GM12878 (cell line): ENCODE results near the gene CLDN12.

ENCODE experiments used
- ATF3 ChIP-seq: IDR thresholded peaks from 2 replicates; pipeline ENCODE4 v1.6.1; 2011; ENCODE audit warnings: low read depth, mild to moderate bottlenecking, low read length, moderate library complexity, borderline replicate concordance; ENCODE audit errors: extremely low read depth
- BMI1 ChIP-seq: fragments of 450-650 bp; IDR thresholded peaks from 2 replicates; pipeline ENCODE4 v1.6.1; 2016; ENCODE audit warnings: mild to moderate bottlenecking, moderate library complexity, borderline replicate concordance
- CTCF ChIP-seq, 3 experiments: IDR thresholded peaks in 2 of 3; conservative IDR thresholded peaks in 1 of 3; 2 replicates each; pipeline ENCODE4 v1.5.1; 2011; ENCODE audit warnings: low read depth in 3 of 3, low read length in 3 of 3, mild to moderate bottlenecking in 3 of 3, control low read depth in 2 of 3, moderate library complexity in 2 of 3, inconsistent platforms in 1 of 3, mixed read lengths in 1 of 3; ENCODE audit not compliant: control insufficient read depth in 2 of 3, insufficient read depth in 1 of 3; ENCODE audit errors: extremely low read depth in 1 of 3
- EP300 ChIP-seq, 2 experiments: fragments of 150-350 bp in 1 of 2; IDR thresholded peaks; 2 replicates each; pipeline ENCODE4 v1.6.1; 2011 to 2012; ENCODE audit warnings: low read depth in 2 of 2, low read length in 2 of 2, borderline replicate concordance in 1 of 2, improper control_type of control experiment in 1 of 2, inconsistent platforms in 1 of 2; ENCODE audit not compliant: control insufficient read depth in 1 of 2
- EZH2 ChIP-seq: IDR thresholded peaks from 2 replicates; pipeline ENCODE4 v1.6.1; 2012; ENCODE audit warnings: low read depth, mild to moderate bottlenecking, control low read depth, inconsistent platforms, low read length, borderline replicate concordance; ENCODE audit not compliant: control insufficient read depth
- JUNB ChIP-seq: IDR thresholded peaks from 2 replicates; pipeline ENCODE4 v1.6.1; 2016; ENCODE audit warnings: antibody characterized with exemption, mild to moderate bottlenecking
- SMC3 ChIP-seq: IDR thresholded peaks from 2 replicates; pipeline ENCODE4 v1.6.1; 2011; ENCODE audit warnings: low read length, improper control_type of control experiment, borderline replicate concordance
- TAF1 ChIP-seq: IDR thresholded peaks from 2 replicates; pipeline ENCODE4 v1.6.1; 2011; ENCODE audit warnings: mild to moderate bottlenecking, low read depth, low read length, borderline replicate concordance
- TCF12 ChIP-seq: IDR thresholded peaks from 2 replicates; pipeline ENCODE4 v1.6.1; 2011; ENCODE audit warnings: low read depth, mild to moderate bottlenecking, low read length
- YY1 ChIP-seq: IDR thresholded peaks from 2 replicates; pipeline ENCODE4 v1.6.1; 2011; ENCODE audit warnings: low read depth, mild to moderate bottlenecking, low read length

- peak; percentile 93 to 98; a peak in 3 of 4 replicates for TF ChIP-seq EP300 (IDR thresholded peaks at IDR 0.05; ENCODE audit: borderline replicate concordance in 1 of 2, control insufficient read depth in 1 of 2, low read depth in 2 of 2, low read length in 2 of 2)
- no peak; the same call in 1 of the 2 replicates for TF ChIP-seq YY1
- TF ChIP-seq EZH2: no peak
- TF ChIP-seq JUNB: peak; percentile 63
- peak; percentile 48; the same call in 1 of the 2 replicates for TF ChIP-seq TAF1
- no peak for TF ChIP-seq ATF3
- TF ChIP-seq CTCF (IDR thresholded peaks at IDR 0.05 in 2 of 3, conservative IDR thresholded peaks at IDR 0.05 in 1 of 3; ENCODE audit: control insufficient read depth in 2 of 3, extremely low read depth in 1 of 3, insufficient read depth in 1 of 3, low read depth in 3 of 3, low read length in 3 of 3): no peak
- peak; percentile 76; the same call in 1 of the 2 replicates for TF ChIP-seq TCF12
- no peak for TF ChIP-seq SMC3
- TF ChIP-seq BMI1: peak; percentile 43; the same call in 1 of the 2 replicates
Measured at GRCh38 chr7:90403174-90404113, at the start of gene CLDN12.
